Endometrial microvascular endothelial cells (primary cell): Measurements from ENCODE around the gene ACTG1. TPM values are rescaled to one million over a fixed set of nuclear protein-coding genes. Genes with fewer than 3 reads are reported as not detected.
"Not testable (repeated sequence)": the region's sequence is repeated elsewhere in the genome, so short reads cannot be mapped to it uniquely, and the experiment has no call there.

ENCODE experiments used
- in situ Hi-C: cut with HindIII; loops from 2 replicates; pipeline ENCODE4 v1.10.0; 2017; ENCODE audit warnings: low sequenced_read_pairs, low pct_unique_long_range_greater_than_20kb; ENCODE audit errors: inconsistent ontology term
- total RNA-seq: library from RNA; depleted of rRNA; stranded (reverse); fragments of >200 nt; gene quantifications from one replicate; pipeline ENCODE4 v1.2.3, GENCODE V29; 2015; ENCODE audit errors: inconsistent ontology term

Gene ACTG1
- total RNA-seq, 1 donor from 2014 or later: 13,813 TPM

GRCh38 chr17:81535007-81535328 is 22.4 kb upstream of the ACTG1 start:
- in situ Hi-C loops: no loop called here

- in situ Hi-C loops: no loop called here
Observed at GRCh38 chr17:81534157-81535006, 21.8 kb upstream of the ACTG1 start.

DNA sequence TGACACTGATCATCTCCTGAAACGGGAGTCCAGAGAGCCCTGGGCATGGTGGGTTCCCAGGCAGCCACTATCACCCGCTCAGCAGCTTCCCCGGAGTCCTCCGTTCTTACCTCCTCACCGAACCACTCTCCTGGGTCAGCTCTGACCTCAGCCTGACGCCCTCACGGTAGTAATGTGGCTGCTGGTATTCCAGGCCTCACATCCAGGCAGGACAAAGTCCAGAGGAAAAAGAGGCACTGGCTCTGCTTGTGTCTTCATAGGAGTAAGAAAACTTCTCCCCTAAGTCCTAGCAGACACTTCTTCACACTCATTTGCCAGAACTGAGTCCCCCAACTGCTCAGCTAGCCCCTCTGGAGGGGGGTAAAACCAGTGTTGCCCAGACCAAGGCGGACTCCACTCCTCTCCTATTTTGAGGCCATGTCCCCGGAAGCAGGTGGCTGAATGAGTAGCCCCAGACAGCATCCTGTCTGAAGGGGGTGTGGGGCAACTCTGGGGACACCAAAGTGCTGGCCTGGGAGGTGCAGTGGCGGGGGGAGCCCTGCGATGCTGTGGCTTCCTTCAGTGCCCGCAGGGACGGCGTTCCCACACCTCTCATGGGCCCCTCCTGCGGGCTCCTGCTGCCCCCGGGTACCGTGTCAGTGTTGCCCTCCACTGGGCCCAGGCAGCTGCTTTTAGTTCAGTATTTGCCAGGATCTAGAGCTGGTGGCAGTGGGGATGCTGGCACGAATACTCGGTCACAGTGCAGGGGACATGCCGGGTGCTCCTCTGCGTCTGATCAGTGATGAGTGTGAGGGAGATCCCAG is 20.9 kb upstream of the ACTG1 start:
- in situ Hi-C loops: no loop called here

- in situ Hi-C loops: no loop called here
Observed at GRCh38 chr17:81532490-81533287, 20.1 kb upstream of the ACTG1 start.

- in situ Hi-C loops: not testable (repeated sequence)
Observed at GRCh38 chr17:81531998-81532404, 19.4 kb upstream of the ACTG1 start.

DNA sequence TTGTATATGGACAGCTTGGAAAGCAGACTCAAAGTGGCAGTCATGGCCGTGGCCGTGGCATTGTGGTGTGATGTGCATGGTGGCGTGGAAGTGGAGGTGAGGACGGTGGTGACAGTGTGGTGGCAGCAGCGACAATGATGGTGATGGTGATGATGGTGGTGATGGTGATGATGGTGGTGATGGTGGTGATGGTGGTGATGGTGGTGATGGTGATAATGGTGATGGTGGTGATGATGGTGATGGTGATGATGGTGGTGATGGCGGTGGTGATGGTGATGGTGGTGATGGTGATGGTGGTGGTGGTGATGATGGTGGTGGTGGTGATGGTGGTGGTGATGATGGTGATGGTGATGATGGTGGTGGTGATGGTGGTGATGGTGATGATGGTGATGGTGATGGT is 18.4 kb upstream of the ACTG1 start:
- in situ Hi-C loops: not testable (repeated sequence)

DNA sequence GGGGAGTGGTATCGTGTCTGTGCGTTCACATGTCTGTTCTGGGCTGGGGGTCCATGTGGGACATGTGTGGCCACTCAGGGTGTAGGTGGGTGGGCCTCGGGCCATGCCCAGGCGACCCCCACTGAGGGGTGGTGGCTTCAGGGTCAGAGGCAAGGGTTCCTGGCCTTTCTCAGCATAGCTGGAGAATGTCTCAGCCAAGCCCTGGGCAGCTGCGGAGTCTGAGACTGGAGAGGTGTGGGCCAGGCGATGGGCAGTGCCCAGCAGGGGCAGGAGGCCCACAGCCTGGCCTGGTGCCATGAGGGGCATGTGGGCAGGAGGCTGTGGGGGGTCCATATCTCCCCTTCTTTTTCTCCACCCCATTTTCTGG is 16.8 kb upstream of the ACTG1 start:
- in situ Hi-C loops: no loop called here

DNA sequence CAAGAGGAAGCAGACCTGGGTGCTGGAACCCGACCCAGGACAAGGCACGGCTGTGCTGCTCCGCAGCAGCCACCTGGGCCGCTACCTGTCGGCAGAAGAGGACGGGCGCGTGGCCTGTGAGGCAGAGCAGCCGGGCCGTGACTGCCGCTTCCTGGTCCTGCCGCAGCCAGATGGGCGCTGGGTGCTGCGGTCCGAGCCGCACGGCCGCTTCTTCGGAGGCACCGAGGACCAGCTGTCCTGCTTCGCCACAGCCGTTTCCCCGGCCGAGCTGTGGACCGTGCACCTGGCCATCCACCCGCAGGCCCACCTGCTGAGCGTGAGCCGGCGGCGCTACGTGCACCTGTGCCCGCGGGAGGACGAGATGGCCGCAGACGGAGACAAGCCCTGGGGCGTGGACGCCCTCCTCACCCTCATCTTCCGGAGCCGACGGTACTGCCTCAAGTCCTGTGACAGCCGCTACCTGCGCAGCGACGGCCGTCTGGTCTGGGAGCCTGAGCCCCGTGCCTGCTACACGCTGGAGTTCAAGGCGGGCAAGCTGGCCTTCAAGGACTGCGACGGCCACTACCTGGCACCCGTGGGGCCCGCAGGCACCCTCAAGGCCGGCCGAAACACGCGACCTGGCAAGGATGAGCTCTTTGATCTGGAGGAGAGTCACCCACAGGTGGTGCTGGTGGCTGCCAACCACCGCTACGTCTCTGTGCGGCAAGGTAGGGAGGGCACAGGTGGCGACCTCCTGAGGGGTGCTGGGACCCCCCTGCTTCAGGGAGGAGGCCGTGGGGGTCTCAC is 16.2 kb upstream of the ACTG1 start:
- in situ Hi-C loops: no loop called here

GRCh38 chr17:81528384-81528650 is 15.7 kb upstream of the ACTG1 start:
- in situ Hi-C loops: no loop called here

DNA sequence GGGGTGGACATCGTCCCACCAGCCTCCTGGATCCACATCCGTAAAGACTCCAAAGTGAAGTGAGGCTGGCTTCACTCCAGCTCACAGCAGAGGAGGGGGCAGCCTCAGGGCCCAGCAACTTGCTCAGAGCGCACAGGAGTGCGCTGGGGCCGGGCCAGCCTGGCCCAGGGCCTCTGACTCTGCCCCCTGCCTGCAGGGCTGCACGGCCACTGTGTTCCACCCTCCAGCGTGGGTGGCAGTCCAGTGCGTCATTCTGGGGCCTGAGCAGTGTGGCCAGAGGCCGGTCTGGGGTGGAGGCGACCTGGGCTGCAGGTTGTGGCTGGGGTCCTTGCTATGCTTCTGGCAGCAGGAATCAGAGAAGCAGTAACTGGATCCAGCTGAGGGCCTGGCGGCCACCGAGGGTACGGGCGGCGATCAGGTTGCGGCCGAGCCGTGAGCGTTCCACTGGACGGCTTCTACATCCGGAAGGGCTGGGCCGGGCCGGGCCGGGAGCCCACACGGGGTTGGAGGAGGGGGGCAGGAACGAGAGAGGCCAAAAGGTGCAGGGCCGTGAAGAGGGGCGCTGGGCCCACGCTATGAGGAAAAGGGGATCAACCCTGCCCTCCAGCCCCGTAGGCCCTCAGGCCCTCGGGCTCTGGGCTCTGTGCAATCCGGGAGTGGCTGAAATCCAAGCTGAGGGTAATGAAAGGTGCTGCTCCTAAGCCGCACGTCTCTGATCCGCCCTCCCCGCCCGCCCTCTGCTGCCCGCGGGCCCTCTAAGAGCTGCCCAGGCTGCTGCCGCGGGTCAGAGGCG is 15.2 kb upstream of the ACTG1 start, which contains the start of gene FSCN2:
FSCN2 (plus strand) TSS at position 787 of the 793 bp plus-strand sequence. CDS start 155 bp downstream, outside the sequence.
- in situ Hi-C loops: no loop called here

GRCh38 chr17:81526662-81527571 is 14.3 kb upstream of the ACTG1 start:
- in situ Hi-C loops: no loop called here

- in situ Hi-C loops: no loop called here
Observed at GRCh38 chr17:81524865-81525159, 12.2 kb upstream of the ACTG1 start.

GRCh38 chr17:81524039-81524864 is 11.7 kb upstream of the ACTG1 start:
- in situ Hi-C loops: no loop called here

DNA sequence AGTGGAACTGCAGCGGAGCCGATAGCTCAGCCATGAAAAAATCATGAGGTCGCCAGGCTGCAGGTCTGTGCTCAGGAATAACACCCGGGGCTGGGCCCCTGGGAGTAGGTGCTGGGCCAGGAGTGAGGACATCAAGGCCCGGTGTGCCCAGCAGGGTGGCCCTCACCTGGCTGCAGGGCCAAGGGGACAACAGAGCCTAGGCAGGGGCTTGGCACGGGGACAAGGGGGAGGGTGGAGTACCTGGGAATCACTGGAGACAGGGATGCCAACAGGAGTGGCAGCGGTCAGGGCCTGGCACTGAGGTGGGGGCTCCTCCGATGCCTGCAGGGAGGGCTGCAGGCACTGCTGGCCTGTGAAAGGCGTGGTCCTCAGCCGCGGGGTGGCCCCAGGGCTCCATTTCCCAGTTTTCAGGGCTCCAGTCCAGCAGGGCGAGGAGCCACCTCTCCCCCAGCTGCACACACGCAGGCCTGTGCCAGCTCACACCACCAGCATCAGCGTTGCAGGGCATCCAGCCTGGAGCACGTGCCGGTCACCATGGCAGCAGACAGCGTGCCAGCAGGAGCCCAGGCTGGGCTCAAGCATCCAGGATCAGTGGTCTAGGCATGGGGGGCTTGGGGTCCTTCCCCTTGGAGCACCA is 10.9 kb upstream of the ACTG1 start:
- in situ Hi-C loops: no loop called here

- in situ Hi-C loops: no loop called here
Observed at GRCh38 chr17:81522491-81523401, 10.1 kb upstream of the ACTG1 start.
